Measurements from ENCODE around the gene MBTD1.

The MBTD1 gene

DNA sequence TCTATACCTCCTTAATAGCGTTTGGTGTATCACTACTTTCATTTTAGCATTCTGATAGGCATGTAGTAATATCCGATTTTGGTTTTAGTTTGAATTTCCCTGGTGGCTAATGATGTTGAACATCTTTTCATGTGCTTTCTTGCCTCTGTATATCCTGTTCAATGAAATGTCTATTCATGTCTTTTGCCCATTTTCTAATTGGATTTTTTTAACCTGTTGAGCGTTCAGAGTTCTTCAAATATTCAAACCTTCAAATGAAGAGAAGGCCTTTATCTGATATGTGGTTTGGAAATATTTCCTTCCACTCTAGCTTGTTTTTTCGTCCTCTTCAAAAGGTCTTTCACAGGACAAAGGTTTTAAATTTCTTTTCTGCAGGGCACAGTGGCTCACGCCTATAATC is 108.9 kb downstream of the MBTD1 start:
- DNase-seq (ENCODE audit: low read depth in 1 of 2, low spot score in 1 of 2), result no peak

- DNase-seq (ENCODE audit: low read depth in 1 of 2, low spot score in 1 of 2), result no peak
Observed at GRCh38 chr17:51149163-51149562, 110.7 kb downstream of the MBTD1 start.

- DNase-seq (ENCODE audit: low read depth in 1 of 2, low spot score in 1 of 2), result no peak
Observed at GRCh38 chr17:51147650-51148049, 112.2 kb downstream of the MBTD1 start.

DNA sequence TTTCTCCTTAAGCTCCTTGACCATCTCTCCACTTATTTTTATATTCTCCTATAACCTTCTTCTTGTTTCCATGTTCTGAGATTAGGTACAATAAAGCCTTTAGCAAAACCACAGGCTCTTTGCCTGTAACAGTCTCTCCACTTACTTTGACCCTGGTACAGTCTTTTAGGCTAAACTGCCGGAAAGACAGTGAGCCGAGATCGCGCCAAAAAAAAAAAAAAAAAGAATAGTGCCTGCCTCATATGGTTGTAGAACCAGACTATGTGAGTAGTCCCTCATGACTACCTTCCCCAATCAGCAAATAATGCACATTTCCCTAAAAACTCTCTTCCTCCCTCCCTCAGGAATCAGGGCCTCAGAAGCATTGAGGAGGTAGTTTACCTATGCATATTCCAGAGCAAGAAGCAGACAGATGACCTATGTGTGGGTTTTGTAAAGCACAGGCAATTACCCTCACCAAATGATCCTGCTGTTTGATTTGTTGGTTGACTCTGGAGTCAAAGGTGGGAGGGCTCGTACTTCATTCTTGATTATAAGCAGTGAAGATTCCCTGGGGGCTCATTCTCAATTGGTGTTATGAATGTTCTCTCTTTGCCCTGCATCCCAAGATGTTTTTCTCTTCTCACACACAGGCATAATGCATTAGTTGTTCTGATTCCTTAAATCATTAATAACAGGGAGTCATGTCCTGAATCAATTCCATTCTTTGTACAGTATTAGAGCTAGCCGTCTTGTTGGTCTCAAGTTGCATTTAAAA is 115.4 kb downstream of the MBTD1 start:
- DNase-seq (ENCODE audit: low read depth in 1 of 2, low spot score in 1 of 2), result no peak

DNA sequence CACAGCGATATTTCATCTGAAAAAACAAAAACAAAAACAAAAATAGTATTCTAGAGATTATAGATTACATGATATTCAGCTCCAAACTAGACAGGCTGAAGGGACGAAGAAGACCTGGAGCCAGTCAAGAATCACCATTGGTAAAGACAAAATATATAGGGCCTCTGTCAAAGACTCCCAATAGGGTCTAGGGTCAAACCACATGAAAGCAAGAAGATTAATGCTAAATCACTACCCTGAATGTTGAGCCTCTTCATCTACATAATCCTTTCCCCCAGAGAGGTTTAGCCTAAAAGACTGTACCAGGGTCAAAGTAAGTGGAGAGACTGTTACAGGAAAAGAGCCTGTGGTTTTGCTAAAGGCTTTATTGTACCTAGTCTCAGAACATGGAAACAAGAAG is 117.3 kb downstream of the MBTD1 start:
- no peak for DNase-seq (ENCODE audit: low read depth in 1 of 2, low spot score in 1 of 2)

- DNase-seq (ENCODE audit: low read depth in 1 of 2, low spot score in 1 of 2), result no peak
Observed at GRCh38 chr17:51135956-51136355, 123.9 kb downstream of the MBTD1 start.

- DNase-seq (ENCODE audit: low read depth in 1 of 2, low spot score in 1 of 2), result no peak
Observed at GRCh38 chr17:51133365-51133764, 126.5 kb downstream of the MBTD1 start.

GRCh38 chr17:51132964-51133319 is 126.9 kb downstream of the MBTD1 start:
- no peak for DNase-seq (ENCODE audit: low read depth in 1 of 2, low spot score in 1 of 2)

- no peak for DNase-seq (ENCODE audit: low read depth in 1 of 2, low spot score in 1 of 2)
Observed at GRCh38 chr17:51128076-51128475, 131.8 kb downstream of the MBTD1 start.
